ENCODE results near the gene MMP17.

DNA sequence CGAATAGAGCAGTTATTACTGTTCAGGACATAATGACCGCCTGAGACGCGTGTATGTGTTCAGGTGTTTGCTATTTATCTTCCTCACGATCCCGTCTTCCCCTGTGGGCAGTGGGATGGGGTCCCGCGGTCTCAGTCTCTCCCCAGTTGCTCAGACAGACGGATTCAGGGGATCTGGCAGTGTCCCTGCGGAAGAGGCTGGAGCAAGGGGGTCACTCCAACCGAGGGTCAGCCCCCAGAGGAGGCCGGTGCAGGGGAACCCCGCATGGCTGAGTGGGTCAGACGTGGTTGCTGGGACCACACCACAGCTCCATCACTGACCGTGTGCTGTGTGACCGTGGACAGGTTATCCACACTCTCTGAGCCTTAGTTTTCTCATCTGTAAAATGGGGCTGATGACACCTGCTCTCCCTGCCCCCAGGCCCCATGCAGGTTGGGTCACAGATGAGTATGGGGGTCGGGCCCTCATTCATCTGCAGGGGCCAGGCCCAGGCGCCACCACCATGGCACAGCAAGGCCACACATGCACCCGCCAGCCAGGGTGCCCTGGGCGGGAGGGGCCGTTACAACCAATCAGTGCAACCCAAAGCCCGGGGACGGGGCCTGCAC, 5.2 kb downstream of the MMP17 start:
- TF ChIP-seq, protein P1, sequence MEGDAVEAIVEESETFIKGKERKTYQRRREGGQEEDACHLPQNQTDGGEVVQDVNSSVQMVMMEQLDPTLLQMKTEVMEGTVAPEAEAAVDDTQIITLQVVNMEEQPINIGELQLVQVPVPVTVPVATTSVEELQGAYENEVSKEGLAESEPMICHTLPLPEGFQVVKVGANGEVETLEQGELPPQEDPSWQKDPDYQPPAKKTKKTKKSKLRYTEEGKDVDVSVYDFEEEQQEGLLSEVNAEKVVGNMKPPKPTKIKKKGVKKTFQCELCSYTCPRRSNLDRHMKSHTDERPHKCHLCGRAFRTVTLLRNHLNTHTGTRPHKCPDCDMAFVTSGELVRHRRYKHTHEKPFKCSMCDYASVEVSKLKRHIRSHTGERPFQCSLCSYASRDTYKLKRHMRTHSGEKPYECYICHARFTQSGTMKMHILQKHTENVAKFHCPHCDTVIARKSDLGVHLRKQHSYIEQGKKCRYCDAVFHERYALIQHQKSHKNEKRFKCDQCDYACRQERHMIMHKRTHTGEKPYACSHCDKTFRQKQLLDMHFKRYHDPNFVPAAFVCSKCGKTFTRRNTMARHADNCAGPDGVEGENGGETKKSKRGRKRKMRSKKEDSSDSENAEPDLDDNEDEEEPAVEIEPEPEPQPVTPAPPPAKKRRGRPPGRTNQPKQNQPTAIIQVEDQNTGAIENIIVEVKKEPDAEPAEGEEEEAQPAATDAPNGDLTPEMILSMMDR (conservative IDR thresholded peaks at IDR 0.05; ENCODE audit: low read depth, low read length): no peak
- TF ChIP-seq EZH2phosphoT487 (IDR thresholded peaks at IDR 0.05; ENCODE audit: borderline replicate concordance, low read length) (no peak), EZH2 (IDR thresholded peaks at IDR 0.05; ENCODE audit: low read length, unreplicated experiment) (no peak)
